B cell (primary cell): Measurements from ENCODE around the gene GMPPA. TPM values are rescaled to one million over a fixed set of nuclear protein-coding genes. Genes with fewer than 3 reads are reported as not detected.

Source experiments
- ATAC-seq: fragments of 200-7000 bp; cut with Tn5 transposase; one replicate; pipeline ENCODE4 v1.10.0; 2021; ENCODE audit warnings: low read depth, mild to moderate bottlenecking, moderate number of reproducible peaks, moderate library complexity
- CTCF ChIA-PET: fragments of 350-600 bp; sonication (Branson Sonifier 250); formaldehyde crosslinking; loops from one replicate; lab custom pipeline; 2021; ENCODE audit warnings: antibody characterized with exemption, inconsistent platforms; lab: Charles Lee
- POLR2A ChIA-PET: fragments of 350-600 bp; sonication (Branson Sonifier 250); formaldehyde crosslinking; loops from one replicate; lab custom pipeline; 2021; ENCODE audit warnings: antibody characterized with exemption; lab: Charles Lee
- DNase-seq: peaks from one replicate; pipeline ENCODE4 v3.0.0; 2013
- H2AFZ ChIP-seq: 2 replicates; pipeline ENCODE4 v1.6.1; 2012; ENCODE audit warnings: mild to moderate bottlenecking, low read depth, low read length; ENCODE audit not compliant: insufficient read depth, poor library complexity, severe bottlenecking
- H3K27ac ChIP-seq, 2 donors: 1 replicate in 1 of 2; 2 replicates in 1 of 2; pipeline ENCODE4 v1.5.1; 2012 to 2013; ENCODE audit warnings: low read length in 2 of 2, mild to moderate bottlenecking in 2 of 2, moderate library complexity in 1 of 2
- H3K27me3 ChIP-seq, 4 experiments: fragments of 200-600 bp in 1 of 4; sonication (generic) in 1 of 4; replicated peaks in 1 of 4; 1 replicate in 2 of 4; 2 replicates in 2 of 4; pipeline versions ENCODE4 v1.6.1 to v1.7.0; 2013 to 2016; ENCODE audit warnings: low read length in 3 of 4, mild to moderate bottlenecking in 2 of 4, mixed read lengths in 1 of 4, moderate library complexity in 1 of 4; ENCODE audit not compliant: insufficient read depth in 4 of 4, control insufficient read depth in 3 of 4; ENCODE audit errors: control extremely low read depth in 1 of 4
- H3K36me3 ChIP-seq, 2 experiments: replicated peaks in 1 of 2; 1 replicate in 1 of 2; 2 replicates in 1 of 2; pipeline versions ENCODE4 v1.6.1 to v1.7.1; 2013; ENCODE audit warnings: low read length in 1 of 2; ENCODE audit not compliant: insufficient read depth in 2 of 2, control insufficient read depth in 1 of 2; ENCODE audit errors: control extremely low read depth in 1 of 2, extremely low read depth in 1 of 2
- H3K4me1 ChIP-seq, 2 donors: fragments of 200-600 bp in 1 of 2; sonication (generic) in 1 of 2; 1 replicate in 1 of 2; 2 replicates in 1 of 2; pipeline versions ENCODE4 v1.5.1 to v1.6.1; 2013 to 2017; ENCODE audit warnings: low read length in 2 of 2; ENCODE audit not compliant: control insufficient read depth in 2 of 2, insufficient read depth in 2 of 2
- H3K4me2 ChIP-seq: replicated peaks from 2 replicates; pipeline ENCODE3; 2012; ENCODE audit warnings: mild to moderate bottlenecking, low read depth, low read length; ENCODE audit not compliant: poor library complexity, severe bottlenecking
- H3K4me3 ChIP-seq, 5 experiments: fragments of 200-600 bp in 1 of 5; sonication (generic) in 1 of 5; 1 replicate in 3 of 5; 2 replicates in 2 of 5; pipeline versions ENCODE4 v1.5.1 to v1.7.0; 2011 to 2016; ENCODE audit warnings: low read length in 4 of 5, mild to moderate bottlenecking in 4 of 5, low read depth in 2 of 5, control low read depth in 1 of 5, moderate library complexity in 1 of 5; ENCODE audit not compliant: insufficient read depth in 1 of 5; ENCODE audit errors: control extremely low read depth in 1 of 5, extremely low read depth in 1 of 5
- H3K79me2 ChIP-seq: fragments of 200-600 bp; sonication (generic); one replicate; pipeline ENCODE4 v1.6.0; 2016; ENCODE audit warnings: low read length; ENCODE audit not compliant: control insufficient read depth, insufficient read depth
- H3K9ac ChIP-seq: fragments of 200-600 bp; sonication (generic); 2 replicates; pipeline ENCODE4 v1.6.1; 2017; ENCODE audit warnings: mild to moderate bottlenecking, low read length, moderate library complexity
- H3K9me3 ChIP-seq, 3 donors: one replicate each; pipeline versions ENCODE4 v1.6.1 to v1.7.1; 2013; ENCODE audit warnings: low read length in 2 of 3; ENCODE audit not compliant: control insufficient read depth in 2 of 3, insufficient read depth in 1 of 3; ENCODE audit errors: control extremely low read depth in 1 of 3
- H4K20me1 ChIP-seq: 2 replicates; pipeline ENCODE4 v1.6.0; 2012; ENCODE audit warnings: mild to moderate bottlenecking, low read length; ENCODE audit not compliant: insufficient read depth, control insufficient read depth, poor library complexity, severe bottlenecking
- H3K27ac Mint-ChIP-seq: one replicate; pipeline ENCODE4 v1.8.0; 2021; ENCODE audit warnings: mixed read lengths
- H3K27me3 Mint-ChIP-seq: one replicate; pipeline ENCODE4 v1.8.0; 2021; ENCODE audit warnings: mixed read lengths
- H3K4me1 Mint-ChIP-seq: one replicate; pipeline ENCODE4 v1.8.0; 2021; ENCODE audit warnings: mixed read lengths
- H3K4me3 Mint-ChIP-seq: one replicate; pipeline ENCODE4 v1.8.0; 2021; ENCODE audit warnings: mixed read lengths
- H3K9me3 Mint-ChIP-seq: one replicate; pipeline ENCODE4 v1.8.0; 2022; ENCODE audit warnings: mixed read lengths; ENCODE audit not compliant: insufficient read depth
- EZH2 ChIP-seq: IDR thresholded peaks from 2 replicates; pipeline ENCODE4 v1.6.1; 2012; ENCODE audit warnings: borderline replicate concordance, low read depth, mild to moderate bottlenecking, moderate library complexity, low read length; ENCODE audit not compliant: insufficient read depth, poor library complexity, severe bottlenecking
- WGBS: methylation state at CpG from one replicate; pipeline ENCODE4 v1.1.5; 2013; ENCODE audit warnings: missing lambda C conversion rate; ENCODE audit not compliant: insufficient coverage; 5-methylcytosine and 5-hydroxymethylcytosine counted together
- intact Hi-C: fragments of 100-400 bp; cut with micrococcal nuclease; formaldehyde crosslinking; loops from one replicate; pipeline ENCODE4 v1.10.0; 2022
- polyA plus RNA-seq: library from polyadenylated mRNA; depleted of rRNA; stranded (reverse); fragments of >200 nt; gene quantifications from 2 replicates; pipeline ENCODE4 v1.2.3, GENCODE V29; 2012
- total RNA-seq, 2 donors: library from RNA; stranded (reverse); fragments of 120-200 nt in 1 of 2; gene quantifications; 1 replicate in 1 of 2; 2 replicates in 1 of 2; pipeline versions ENCODE4 v1.2.3 to v1.2.4, GENCODE V29; 2013 to 2022
- TF ChIP-seq, protein P1 (sequence below): fragments of 200-600 bp; IDR thresholded peaks from one replicate; pipeline ENCODE4 v1.8.0; 2022; ENCODE audit warnings: antibody characterized with exemption, mild to moderate bottlenecking

GMPPA gene
- total and polyA plus RNA-seq, 2 donors (not counting 1 experiment from before 2014, with no cell fraction given): 27.8 to 67.9 TPM

DNA sequence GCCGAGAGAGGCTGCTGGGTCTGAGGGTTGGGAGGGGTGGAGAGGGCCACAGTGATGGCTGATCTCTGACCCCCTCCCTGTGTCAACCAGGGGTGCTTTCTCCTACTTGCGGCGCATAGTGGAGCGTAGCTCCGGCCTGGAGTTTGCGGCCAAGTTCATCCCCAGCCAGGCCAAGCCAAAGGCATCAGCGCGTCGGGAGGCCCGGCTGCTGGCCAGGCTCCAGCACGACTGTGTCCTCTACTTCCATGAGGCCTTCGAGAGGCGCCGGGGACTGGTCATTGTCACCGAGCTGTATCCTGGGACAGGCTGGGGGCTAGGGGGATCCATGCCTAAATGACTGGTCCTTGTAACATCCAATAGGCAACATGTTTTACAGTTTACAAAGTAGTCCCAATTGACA lies 20.9 kb upstream of the GMPPA start:
- peaks cover 4% of the 10 kb centered on the region for H3K4me1 Mint-ChIP-seq
- H3K4me3 Mint-ChIP-seq: no peak overlapping the region
- H3K27ac Mint-ChIP-seq: no peak overlapping the region
- no peaks in the 10 kb centered on the region for H3K9me3 Mint-ChIP-seq
- Histone ChIP-seq H2AFZ (no peak overlapping the region), H4K20me1 (no peaks in the 10 kb centered on the region), H3K4me2 (no peak overlapping the region), H3K79me2 (no peaks in the 10 kb centered on the region), H3K4me3 (no peak overlapping the region), H3K27ac (no peak overlapping the region), H3K27me3 (peaks cover 0 to 26% (median 5%) of the 10 kb centered on the region in 4 experiments), H3K36me3 (no peaks in the 10 kb centered on the region), H3K4me1 (no peaks in the 10 kb centered on the region), H3K9me3 (peaks cover 0 to 3% (median 0%) of the 10 kb centered on the region in 3 donors), H3K9ac (no peak overlapping the region)
- TF ChIP-seq, protein P1, sequence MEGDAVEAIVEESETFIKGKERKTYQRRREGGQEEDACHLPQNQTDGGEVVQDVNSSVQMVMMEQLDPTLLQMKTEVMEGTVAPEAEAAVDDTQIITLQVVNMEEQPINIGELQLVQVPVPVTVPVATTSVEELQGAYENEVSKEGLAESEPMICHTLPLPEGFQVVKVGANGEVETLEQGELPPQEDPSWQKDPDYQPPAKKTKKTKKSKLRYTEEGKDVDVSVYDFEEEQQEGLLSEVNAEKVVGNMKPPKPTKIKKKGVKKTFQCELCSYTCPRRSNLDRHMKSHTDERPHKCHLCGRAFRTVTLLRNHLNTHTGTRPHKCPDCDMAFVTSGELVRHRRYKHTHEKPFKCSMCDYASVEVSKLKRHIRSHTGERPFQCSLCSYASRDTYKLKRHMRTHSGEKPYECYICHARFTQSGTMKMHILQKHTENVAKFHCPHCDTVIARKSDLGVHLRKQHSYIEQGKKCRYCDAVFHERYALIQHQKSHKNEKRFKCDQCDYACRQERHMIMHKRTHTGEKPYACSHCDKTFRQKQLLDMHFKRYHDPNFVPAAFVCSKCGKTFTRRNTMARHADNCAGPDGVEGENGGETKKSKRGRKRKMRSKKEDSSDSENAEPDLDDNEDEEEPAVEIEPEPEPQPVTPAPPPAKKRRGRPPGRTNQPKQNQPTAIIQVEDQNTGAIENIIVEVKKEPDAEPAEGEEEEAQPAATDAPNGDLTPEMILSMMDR: no peak
- no peak for TF ChIP-seq EZH2
- ChIA-PET POLR2A (no interaction called here), CTCF (interaction anchor here (4.1 kb wide), 1 partner anchor 52 kb away, joined by 17 read pairs; no protein-coding TSS in a partner anchor)
- no peak for DNase-seq
- intact Hi-C loops: no loop called here
- 97% methylated on average over 15 of the region's 15 CpGs for WGBS
- H3K27me3 Mint-ChIP-seq: peaks cover 57% of the 10 kb centered on the region
- ATAC-seq: no peak

DNA sequence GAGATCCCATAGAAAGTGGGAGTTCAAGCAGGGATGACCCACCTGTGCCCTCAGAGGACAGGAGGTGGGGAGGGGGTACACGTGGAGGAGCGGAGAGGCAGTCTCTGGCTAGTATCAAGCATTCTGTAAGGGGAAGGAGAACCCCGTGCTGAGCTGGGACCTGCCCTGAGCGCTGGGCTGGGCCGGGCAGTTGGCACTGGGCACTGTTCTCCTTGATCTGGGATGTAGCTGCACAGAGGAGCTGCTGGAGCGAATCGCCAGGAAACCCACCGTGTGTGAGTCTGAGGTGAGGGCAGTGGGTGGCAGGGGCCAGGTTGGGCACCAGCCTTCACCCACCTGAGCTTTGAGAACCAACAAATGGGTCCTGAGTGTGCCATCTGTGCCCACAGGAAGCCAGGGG lies 19.8 kb upstream of the GMPPA start:
- no peaks in the 10 kb centered on the region for H3K36me3 ChIP-seq
- DNase-seq: no peak
- H3K4me3 ChIP-seq: no peak overlapping the region
- H4K20me1 ChIP-seq: no peaks in the 10 kb centered on the region
- no peak overlapping the region for H3K27ac Mint-ChIP-seq
- no peak overlapping the region for H3K9ac ChIP-seq
- no peaks in the 10 kb centered on the region for H3K79me2 ChIP-seq
- H3K9me3 ChIP-seq: peaks cover 0 to 5% (median 0%) of the 10 kb centered on the region in 3 donors
- H2AFZ ChIP-seq: no peak overlapping the region
- 82% methylated on average over 8 of the region's 8 CpGs for WGBS
- peaks cover 4% of the 10 kb centered on the region in 2 donors for H3K4me1 ChIP-seq
- TF ChIP-seq EZH2: no peak
- TF ChIP-seq, protein P1: no peak
- H3K4me3 Mint-ChIP-seq: no peak overlapping the region
- no peak overlapping the region for H3K4me2 ChIP-seq
- ChIA-PET CTCF (interaction anchor here (4.1 kb wide), 1 partner anchor 51 kb away, joined by 17 read pairs; no protein-coding TSS in a partner anchor), POLR2A (no interaction called here)
- intact Hi-C loops: no loop called here
- peaks cover 57% of the 10 kb centered on the region for H3K27me3 Mint-ChIP-seq
- no peaks in the 10 kb centered on the region for H3K9me3 Mint-ChIP-seq
- H3K4me1 Mint-ChIP-seq: peaks cover 5% of the 10 kb centered on the region
- H3K27ac ChIP-seq: no peak overlapping the region
- ATAC-seq: no peak
- H3K27me3 ChIP-seq: peaks cover 0 to 35% (median 8%) of the 10 kb centered on the region in 4 experiments
